T-helper 1 cell treated with Interleukin-12 subunit alpha and Interleukin-12 subunit beta and Interleukin-4 antibody, amounts not matched to agents 30 μg/mL and 1 μg/mL, for 36 hours (primary cell): ENCODE measurements around the gene HSF5.

Experiments
- H3K27ac Mint-ChIP-seq: one replicate; pipeline ENCODE4 v1.8.0; 2021; ENCODE audit warnings: mild to moderate bottlenecking, mixed read lengths
- H3K27me3 Mint-ChIP-seq: one replicate; pipeline ENCODE4 v1.8.0; 2021; ENCODE audit warnings: low read depth, mixed read lengths
- H3K36me3 Mint-ChIP-seq: one replicate; pipeline ENCODE4 v1.8.0; 2021; ENCODE audit warnings: low read depth, mixed read lengths
- H3K4me1 Mint-ChIP-seq: one replicate; pipeline ENCODE4 v1.8.0; 2021; ENCODE audit warnings: low read depth, mixed read lengths
- H3K4me3 Mint-ChIP-seq: one replicate; pipeline ENCODE4 v1.8.0; 2021; ENCODE audit warnings: mild to moderate bottlenecking, moderate library complexity, mixed read lengths
- H3K9me3 Mint-ChIP-seq: one replicate; pipeline ENCODE4 v1.8.0; 2021; ENCODE audit warnings: mixed read lengths

The HSF5 gene

DNA sequence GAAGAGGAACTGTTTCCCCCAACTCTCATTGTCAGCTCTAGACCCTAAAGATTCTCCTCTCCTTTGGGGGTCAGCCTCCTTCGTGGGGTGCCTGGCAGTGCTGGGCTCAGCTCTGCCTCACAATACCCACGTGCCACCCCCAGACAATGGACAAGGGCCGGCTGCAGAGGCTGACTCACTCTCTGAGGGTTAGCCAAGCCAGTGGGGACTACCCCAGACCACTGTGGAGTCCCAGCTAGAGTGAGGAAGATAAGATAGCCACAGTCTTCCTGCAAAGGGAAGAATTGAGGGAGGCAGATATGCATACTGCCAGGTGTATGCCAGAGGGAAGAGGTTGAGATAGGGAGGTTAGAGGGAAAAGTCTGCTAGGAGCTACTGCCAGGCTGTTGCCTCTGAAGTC lies 39.7 kb upstream of the HSF5 start:
- Mint-ChIP-seq H3K27me3 (peaks cover 34% of the 10 kb centered on the region), H3K4me1 (peaks cover 12% of the 10 kb centered on the region)

DNA sequence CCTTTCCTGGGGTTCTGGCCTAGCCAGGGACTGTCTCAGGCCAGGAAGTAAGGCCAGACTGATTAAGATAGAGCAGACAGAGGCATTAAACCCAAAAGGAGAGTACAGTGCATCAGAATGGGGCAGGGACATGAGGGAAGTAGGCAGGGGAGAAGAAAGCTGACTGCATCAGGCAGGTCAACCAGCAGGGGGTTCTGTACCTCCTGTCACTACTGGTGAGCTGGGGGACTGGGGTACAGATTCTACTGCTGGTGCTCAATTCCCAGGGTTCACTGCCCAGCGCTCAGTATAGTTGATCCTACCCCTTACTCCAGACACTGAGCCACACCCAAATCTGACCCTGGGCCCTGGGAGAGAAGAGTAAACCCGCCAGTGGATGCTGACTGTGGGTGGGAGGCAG lies 39.1 kb upstream of the HSF5 start:
- Mint-ChIP-seq H3K27me3 (peaks cover 27% of the 10 kb centered on the region), H3K36me3 (no peaks in the 10 kb centered on the region), H3K4me1 (peaks cover 11% of the 10 kb centered on the region), H3K9me3 (no peaks in the 10 kb centered on the region), H3K4me3 (no peak overlapping the region), H3K27ac (peak overlapping the region; percentile 80)

More for the DNA sequence above, 39.7 kb upstream of the HSF5 start:
- H3K9me3 Mint-ChIP-seq, result no peaks in the 10 kb centered on the region
- H3K27ac Mint-ChIP-seq, result peak overlapping the region; percentile 8
- no peaks in the 10 kb centered on the region for H3K36me3 Mint-ChIP-seq
- H3K4me3 Mint-ChIP-seq, result no peak overlapping the region

DNA sequence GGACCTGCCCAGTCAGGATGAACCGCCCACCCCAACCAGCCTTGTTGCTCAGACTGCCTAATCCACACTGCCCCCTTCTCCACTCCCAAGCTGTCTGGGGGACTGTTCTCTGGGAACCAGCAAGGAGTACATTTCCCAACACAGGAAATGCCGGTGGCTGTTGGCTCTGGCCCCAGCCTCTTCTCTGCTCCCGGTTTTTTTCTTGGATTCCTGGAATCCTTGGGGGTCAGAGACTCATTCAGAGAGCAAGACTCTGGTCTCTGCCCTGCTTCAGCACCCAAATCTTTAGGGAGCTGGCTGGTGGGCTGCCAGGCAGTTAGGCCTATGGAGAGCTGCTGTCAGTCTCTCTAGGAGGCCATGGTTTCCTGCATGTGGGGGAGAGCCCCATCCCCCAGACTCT lies 37.0 kb upstream of the HSF5 start:
- no peaks in the 10 kb centered on the region for H3K9me3 Mint-ChIP-seq
- no peaks in the 10 kb centered on the region for H3K36me3 Mint-ChIP-seq
- H3K4me3 Mint-ChIP-seq, result no peak overlapping the region
- H3K4me1 Mint-ChIP-seq, result peaks cover 9% of the 10 kb centered on the region
- H3K27ac Mint-ChIP-seq, result no peak overlapping the region
- peaks cover 14% of the 10 kb centered on the region for H3K27me3 Mint-ChIP-seq

DNA sequence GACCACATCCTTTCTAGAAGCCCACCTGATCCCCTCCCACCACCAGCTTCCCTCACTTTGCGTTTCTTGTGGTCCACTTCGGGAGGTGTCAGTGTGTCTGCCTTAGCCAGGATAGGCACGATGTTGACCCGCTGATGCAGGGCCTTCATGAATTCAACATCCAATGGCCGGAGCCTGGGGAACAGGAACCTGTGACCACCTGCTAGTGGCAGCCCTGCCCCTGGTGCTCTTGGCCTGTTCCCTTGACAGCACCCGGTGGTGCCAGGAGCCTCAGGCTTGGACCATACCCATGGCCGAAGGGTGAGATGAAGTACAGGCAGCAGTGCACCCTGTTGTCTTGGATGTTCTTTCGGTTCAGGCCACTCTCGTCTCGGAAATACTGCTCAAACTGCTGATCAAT lies 33.5 kb upstream of the HSF5 start:
- Mint-ChIP-seq H3K36me3 (no peaks in the 10 kb centered on the region), H3K4me3 (no peak overlapping the region), H3K27me3 (no peaks in the 10 kb centered on the region), H3K9me3 (no peaks in the 10 kb centered on the region), H3K4me1 (peaks cover 14% of the 10 kb centered on the region), H3K27ac (no peak overlapping the region)

DNA sequence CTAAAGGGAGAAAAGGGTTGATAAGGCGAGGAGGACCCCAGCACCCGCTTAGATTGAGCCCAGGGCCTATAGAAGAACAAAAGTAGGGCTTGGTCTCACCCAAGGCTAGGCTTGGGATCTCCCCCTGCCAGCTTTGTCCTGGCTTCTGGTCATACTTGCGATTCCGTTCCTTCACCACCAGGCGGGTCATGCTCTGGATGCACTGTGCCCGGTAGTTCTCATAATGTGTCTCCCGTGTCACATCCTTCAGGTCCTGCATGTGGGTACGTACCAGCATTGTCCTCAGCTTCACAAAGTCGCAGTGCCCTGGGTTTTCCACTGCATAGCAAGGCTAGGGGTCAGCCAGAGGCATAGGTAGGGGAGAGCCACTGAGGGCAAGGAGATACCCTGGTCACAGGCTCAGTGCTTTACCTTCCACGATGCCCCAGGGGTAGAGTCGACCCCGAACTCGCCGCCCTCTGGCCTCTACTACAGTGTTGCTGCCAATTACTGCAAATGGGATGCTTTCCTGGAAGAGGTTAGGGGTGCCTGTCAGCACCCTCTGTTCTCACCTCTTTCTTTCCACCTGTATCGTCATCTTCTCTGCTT lies 32.7 kb upstream of the HSF5 start:
- Mint-ChIP-seq H3K27ac (no peak overlapping the region), H3K4me1 (peaks cover 19% of the 10 kb centered on the region), H3K36me3 (peaks cover 3% of the 10 kb centered on the region), H3K9me3 (no peaks in the 10 kb centered on the region), H3K4me3 (no peak overlapping the region), H3K27me3 (no peaks in the 10 kb centered on the region)

DNA sequence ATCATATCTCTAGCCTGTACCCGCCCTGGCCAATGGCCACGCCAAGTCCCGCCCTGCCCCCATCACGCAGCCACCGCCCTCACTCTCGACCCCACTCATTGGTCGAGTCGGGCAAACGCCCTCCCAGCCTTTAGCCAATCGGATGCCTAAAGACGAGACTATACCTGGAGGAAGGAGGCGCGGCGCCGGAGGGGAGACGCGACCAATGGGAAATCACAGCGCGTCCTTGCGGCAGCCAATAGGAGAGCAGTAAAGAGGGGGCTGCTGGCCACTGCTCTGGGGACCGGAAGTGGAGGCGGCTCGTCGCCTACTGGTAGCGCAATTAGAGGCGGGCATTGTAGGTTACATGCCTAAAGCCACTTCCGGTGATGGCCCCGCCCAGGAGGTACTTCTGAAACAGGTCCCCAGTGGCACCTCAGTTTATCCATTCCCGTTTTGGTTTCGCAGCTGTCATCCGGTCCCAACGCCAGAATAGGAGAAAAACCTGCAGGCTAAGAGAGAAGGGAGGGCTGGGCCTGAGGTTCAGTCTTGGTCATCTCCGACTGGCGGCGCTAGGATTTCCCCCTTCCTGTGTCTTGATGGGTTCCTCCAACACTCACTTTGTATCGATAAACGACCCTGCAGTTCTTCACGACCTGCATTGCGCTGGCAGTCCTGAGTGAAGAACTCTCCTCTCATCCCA lies 29.9 kb upstream of the HSF5 start:
- Mint-ChIP-seq H3K4me1 (peaks cover 35% of the 10 kb centered on the region), H3K9me3 (no peaks in the 10 kb centered on the region), H3K27me3 (no peaks in the 10 kb centered on the region), H3K4me3 (peak overlapping the region; percentile 83), H3K27ac (peak overlapping the region; percentile 91), H3K36me3 (peaks cover 15% of the 10 kb centered on the region)

DNA sequence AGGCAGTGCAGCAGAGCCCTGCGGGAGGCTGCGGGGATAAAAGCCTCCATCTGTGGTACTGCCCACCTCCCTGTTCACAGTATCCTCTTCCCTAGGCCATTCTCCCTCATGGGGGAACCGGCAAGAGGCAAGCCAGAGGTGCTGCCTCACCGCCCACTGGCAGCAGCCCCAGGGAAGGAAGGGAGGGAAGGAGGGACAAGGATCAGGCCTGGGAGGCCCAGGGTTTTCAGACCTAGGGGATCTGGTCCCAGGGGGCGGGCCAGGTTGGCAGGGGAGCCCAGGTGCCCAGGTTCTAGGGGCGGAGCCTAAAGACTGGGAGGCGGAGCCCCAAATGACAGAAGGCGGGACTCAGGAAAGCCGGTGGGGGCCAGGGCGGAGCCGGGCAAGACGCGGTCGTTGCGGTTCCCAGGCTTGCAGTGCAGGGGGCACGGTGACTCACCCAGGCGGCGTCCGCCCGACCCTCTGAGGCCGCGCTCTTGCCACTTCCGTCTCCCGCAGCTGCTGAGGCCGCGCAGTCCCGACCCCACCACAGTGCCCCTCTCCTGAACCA lies 29.2 kb upstream of the HSF5 start:
- Mint-ChIP-seq H3K4me1 (peaks cover 39% of the 10 kb centered on the region), H3K27me3 (no peaks in the 10 kb centered on the region), H3K4me3 (peak overlapping the region; percentile 83), H3K27ac (peak overlapping the region; percentile 91), H3K36me3 (peaks cover 19% of the 10 kb centered on the region), H3K9me3 (no peaks in the 10 kb centered on the region)

DNA sequence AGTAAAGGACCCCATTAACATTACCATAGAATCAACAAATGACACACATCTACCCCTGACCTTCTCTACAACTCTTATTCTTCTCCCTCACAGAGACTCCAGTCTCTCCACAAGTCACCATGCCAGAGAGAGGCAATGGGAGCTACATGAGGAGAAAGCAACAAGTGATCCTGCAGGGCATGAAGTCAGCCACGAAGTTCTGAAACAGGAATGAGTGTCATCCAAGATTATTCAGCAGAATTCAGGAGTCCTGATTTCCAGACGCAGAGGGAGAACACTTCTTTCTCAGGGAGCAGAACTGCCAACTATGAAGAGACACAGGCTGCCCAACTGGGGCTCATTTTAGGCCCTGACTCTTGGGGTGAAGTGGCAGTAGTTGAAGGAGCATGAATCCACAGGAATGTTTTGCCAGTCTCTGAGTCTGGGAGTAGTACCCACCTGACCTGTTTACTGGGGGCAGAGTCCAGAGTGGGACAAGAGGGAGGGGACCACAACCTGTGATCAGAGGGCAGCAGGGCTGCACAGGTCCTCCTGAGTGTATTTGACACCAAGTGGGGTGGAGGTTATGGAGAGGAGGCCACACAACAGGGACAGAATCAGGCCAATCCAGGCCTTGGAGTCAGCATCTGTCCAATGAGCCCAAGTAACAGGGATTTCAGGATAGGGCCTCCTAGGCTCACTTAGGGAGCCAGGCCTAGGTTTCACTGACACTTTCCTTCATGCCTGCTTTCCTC lies 28.6 kb upstream of the HSF5 start:
- no peaks in the 10 kb centered on the region for H3K27me3 Mint-ChIP-seq
- H3K36me3 Mint-ChIP-seq, result peaks cover 24% of the 10 kb centered on the region
- peak overlapping the region; percentile 83 for H3K4me3 Mint-ChIP-seq
- peaks cover 39% of the 10 kb centered on the region for H3K4me1 Mint-ChIP-seq
- H3K9me3 Mint-ChIP-seq, result no peaks in the 10 kb centered on the region
- peak overlapping the region; percentile 91 for H3K27ac Mint-ChIP-seq

DNA sequence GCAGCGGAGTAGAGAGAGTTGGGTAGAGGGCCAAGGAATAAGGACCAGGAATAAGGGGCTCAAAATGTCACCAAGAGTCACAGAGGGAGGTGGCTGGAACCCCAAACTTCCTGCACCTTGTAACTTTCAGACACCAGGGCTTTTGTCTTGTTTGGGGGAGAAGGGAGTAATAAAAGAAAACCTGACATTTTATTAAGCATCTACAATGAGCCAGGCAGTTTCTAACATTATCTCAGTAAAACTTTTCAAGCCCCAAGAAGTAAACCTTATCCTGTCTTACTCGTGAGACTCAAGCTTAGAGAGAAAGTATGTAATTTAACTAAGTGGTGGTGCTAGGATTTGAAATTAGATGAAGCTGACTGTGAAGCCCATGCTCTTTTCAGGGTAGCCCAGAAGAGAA lies 27.1 kb upstream of the HSF5 start:
- Mint-ChIP-seq H3K36me3 (peaks cover 38% of the 10 kb centered on the region), H3K27ac (peak overlapping the region; percentile 79), H3K4me3 (peak overlapping the region; percentile 83), H3K27me3 (no peaks in the 10 kb centered on the region), H3K4me1 (peaks cover 44% of the 10 kb centered on the region), H3K9me3 (no peaks in the 10 kb centered on the region)

DNA sequence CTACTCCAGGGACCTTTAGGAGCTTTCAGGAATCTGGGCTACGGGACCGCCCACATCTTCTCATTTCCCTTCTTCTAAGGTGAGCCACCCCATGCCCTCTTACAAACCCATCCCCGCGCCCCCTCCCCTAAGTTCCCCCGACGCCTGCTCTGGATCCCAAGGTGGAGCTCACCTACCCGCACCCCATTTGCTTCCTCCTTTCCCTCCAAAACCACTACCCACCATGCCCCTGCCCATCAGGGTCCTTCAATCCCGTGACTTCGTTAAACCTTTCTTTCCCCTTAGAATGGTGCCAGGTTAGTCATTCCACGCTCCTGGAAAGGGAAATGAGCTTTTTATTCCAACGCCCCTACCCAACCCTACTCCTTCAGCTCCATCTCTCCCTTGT lies 26.6 kb upstream of the HSF5 start:
- Mint-ChIP-seq H3K4me3 (peak overlapping the region; percentile 80), H3K27ac (peak overlapping the region; percentile 79), H3K27me3 (no peaks in the 10 kb centered on the region), H3K4me1 (peaks cover 46% of the 10 kb centered on the region), H3K36me3 (peaks cover 43% of the 10 kb centered on the region), H3K9me3 (no peaks in the 10 kb centered on the region)

DNA sequence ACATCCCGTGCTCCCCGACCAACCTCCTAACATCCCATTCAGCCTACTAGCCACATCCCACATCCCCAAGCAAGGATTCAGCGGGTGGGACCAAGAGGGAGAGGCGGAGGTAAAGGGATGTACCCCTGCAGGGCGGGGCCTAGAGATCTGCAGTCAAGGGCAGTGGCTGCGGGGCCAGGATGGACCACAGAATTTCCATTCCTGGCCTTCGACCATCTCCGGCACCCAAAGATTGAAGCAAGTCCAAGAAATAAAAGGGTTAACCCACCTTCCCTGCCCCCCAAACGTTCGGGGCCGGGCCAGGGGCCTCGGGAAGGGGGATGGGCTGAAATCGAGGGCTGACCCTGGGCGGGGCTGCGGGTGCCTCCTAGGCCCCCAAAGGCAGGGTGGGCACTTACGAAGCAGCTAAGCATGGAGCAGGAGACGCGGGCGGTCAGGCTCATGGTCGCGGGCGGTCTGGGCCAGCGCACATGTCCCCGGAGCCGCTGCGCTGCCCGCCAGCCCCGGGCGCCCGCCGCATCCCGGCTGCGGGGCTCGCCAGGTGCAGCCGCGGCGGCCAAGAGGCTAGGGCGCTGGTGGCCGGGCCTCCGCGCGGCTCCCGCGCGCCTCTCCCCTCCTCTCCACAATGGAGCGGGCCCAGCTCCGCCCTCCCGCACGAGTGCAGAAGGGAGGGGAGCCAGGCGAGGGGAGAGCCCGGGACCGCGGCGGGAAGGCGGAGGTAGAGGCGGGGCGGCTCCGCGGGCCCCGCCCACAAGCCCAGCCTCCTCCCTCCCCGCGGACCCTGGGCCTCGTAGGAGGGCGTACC lies 26.0 kb upstream of the HSF5 start, which contains the start of gene MTMR4:
TSS of gene MTMR4 (minus strand) at position 674 of the 805 bp plus-strand sequence. CDS start at position 443, 231 bp downstream.
- H3K27ac Mint-ChIP-seq, result peak within 1 kb of the TSS; percentile 79
- peak within 1 kb of the TSS; percentile 90 for H3K4me3 Mint-ChIP-seq
- peaks cover 44% of the 10 kb centered on the region for H3K36me3 Mint-ChIP-seq
- H3K4me1 Mint-ChIP-seq, result peaks cover 47% of the 10 kb centered on the region
- no peaks in the 10 kb centered on the region for H3K9me3 Mint-ChIP-seq
- H3K27me3 Mint-ChIP-seq, result no peaks in the 10 kb centered on the region

DNA sequence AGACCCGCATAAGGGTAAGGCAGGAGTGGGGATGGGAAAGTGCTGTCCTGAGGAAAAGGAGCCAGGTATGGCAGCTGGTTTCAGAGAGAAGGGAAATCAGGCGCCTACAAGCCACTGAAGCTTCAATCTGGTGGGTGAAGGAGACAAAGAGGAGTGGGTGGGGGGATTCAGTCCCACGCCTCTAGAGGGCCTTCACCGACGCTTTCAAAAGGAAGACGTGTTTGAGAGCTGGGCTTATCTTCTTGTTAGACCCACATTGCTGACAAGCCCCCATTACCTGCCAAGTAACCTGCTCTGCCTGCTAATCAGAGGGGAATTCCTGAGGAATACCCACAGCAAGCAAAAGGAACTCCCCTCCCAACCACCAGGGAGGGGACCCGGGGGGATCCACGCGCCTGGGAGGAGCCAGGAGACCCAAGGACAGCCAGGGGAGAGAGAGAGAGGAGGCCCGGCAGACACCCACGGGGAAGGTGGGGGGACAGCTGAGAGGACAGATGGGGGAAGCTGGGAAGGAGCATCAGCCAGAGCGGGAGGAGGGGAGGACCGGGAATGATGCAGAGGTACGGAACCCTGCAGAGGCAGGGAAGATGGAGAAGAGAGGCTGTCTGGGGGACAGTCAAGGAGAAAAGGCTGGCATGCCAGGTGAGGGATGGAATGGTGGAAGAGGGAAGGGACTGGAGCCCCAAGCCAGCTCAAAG lies 25.2 kb upstream of the HSF5 start:
- peak overlapping the region; percentile 90 for H3K4me3 Mint-ChIP-seq
- peaks cover 44% of the 10 kb centered on the region for H3K4me1 Mint-ChIP-seq
- no peaks in the 10 kb centered on the region for H3K27me3 Mint-ChIP-seq
- H3K9me3 Mint-ChIP-seq, result no peaks in the 10 kb centered on the region
- peak overlapping the region; percentile 72 for H3K27ac Mint-ChIP-seq
- H3K36me3 Mint-ChIP-seq, result peaks cover 47% of the 10 kb centered on the region

DNA sequence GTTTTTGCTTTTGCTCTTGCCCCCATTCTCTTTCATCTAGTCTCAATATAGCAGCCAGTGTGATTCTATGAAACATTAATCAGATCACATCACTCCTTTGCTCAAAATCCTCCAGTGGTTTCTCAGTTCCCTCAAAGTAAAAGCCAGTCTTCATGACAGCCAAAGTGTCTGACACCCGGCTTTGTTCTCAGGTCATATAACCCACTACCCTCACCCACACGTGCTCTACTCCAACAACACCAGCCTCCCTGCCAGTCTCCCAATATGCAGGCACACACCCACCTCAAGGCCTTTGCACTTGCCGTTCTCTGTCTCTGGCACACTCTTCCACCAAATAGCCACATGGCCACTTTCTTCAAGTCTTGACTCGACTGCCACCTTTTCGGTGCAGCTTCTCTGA lies 21.9 kb upstream of the HSF5 start:
- no peak overlapping the region for H3K27ac Mint-ChIP-seq
- H3K9me3 Mint-ChIP-seq, result no peaks in the 10 kb centered on the region
- H3K27me3 Mint-ChIP-seq, result no peaks in the 10 kb centered on the region
- no peak overlapping the region for H3K4me3 Mint-ChIP-seq
- peaks cover 29% of the 10 kb centered on the region for H3K4me1 Mint-ChIP-seq
- H3K36me3 Mint-ChIP-seq, result peaks cover 56% of the 10 kb centered on the region
